ENCODE measurements around the gene GRB10.

DNA sequence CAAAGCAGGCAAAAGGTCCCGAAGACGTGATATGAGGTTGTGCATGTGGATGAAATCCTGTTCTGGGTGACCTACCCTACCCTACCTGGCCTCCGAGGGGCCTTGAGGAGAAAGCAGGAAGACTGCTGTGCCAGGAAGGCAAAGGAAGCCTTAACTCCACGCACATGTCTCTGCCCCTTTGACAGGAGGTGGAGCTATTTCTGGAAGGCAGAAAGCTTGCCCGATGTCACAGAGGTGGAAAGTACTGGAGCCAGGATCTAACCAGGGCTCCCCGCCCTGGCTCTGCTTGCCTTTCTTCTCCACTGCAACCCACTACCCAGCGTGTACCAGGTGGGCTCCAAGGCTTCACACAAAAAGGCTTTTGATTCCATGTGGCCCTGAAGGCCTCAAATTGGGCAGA lies 151.1 kb downstream of the GRB10 start:
- TF ChIP-seq CTCF (IDR thresholded peaks at IDR 0.05; ENCODE audit: extremely low read depth in 1 of 2, insufficient read depth in 1 of 2, low read depth in 1 of 2, low read length in 2 of 2) (no peak), JUN (IDR thresholded peaks at IDR 0.05; ENCODE audit: borderline replicate concordance, insufficient read depth, insufficient read length, low read depth) (no peak), POLR2A (IDR thresholded peaks at IDR 0.05; ENCODE audit: low read depth, low read length) (no peak)

All from endothelial cell of umbilical vein (primary cell).